SIG-M5 (cell line): ENCODE results near the gene APP.
A peak's percentile ranks its signal among the peaks of the same experiment; 100 is the strongest.

Experiments
- DNase-seq: peaks from one replicate; lab custom pipeline; 2025; lab: John Stamatoyannopoulos, UW

APP gene

GRCh38 chr21:26126168-26126553 is 44.4 kb downstream of the APP start:
- no peak for DNase-seq

GRCh38 chr21:26125433-26126167 is 45.0 kb downstream of the APP start:
- no peak for DNase-seq

GRCh38 chr21:26124896-26125295 is 45.7 kb downstream of the APP start:
- no peak for DNase-seq

GRCh38 chr21:26124421-26124833 is 46.1 kb downstream of the APP start:
- no peak for DNase-seq

- DNase-seq: no peak
Measured at GRCh38 chr21:26123012-26123411, 47.6 kb downstream of the APP start.

GRCh38 chr21:26120828-26121227 is 49.7 kb downstream of the APP start:
- no peak for DNase-seq

GRCh38 chr21:26119906-26120305 is 50.7 kb downstream of the APP start:
- DNase-seq: no peak

- DNase-seq: no peak
Measured at GRCh38 chr21:26118938-26119540, 51.5 kb downstream of the APP start.

GRCh38 chr21:26117972-26118367 is 52.6 kb downstream of the APP start:
- DNase-seq: no peak

GRCh38 chr21:26117324-26117971 is 53.1 kb downstream of the APP start:
- DNase-seq: no peak

GRCh38 chr21:26116456-26117011 is 54.0 kb downstream of the APP start:
- no peak for DNase-seq

GRCh38 chr21:26115899-26116298 is 54.7 kb downstream of the APP start:
- no peak for DNase-seq

- DNase-seq: no peak
Measured at GRCh38 chr21:26115305-26115704, 55.3 kb downstream of the APP start.

- DNase-seq: no peak
Measured at GRCh38 chr21:26112975-26113374, 57.6 kb downstream of the APP start.

GRCh38 chr21:26112127-26112742 is 58.3 kb downstream of the APP start:
- no peak for DNase-seq

GRCh38 chr21:26110715-26111114 is 59.9 kb downstream of the APP start:
- DNase-seq: no peak

GRCh38 chr21:26107429-26107828 is 63.1 kb downstream of the APP start:
- DNase-seq: no peak

- DNase-seq: no peak
Measured at GRCh38 chr21:26106562-26106961, 64.0 kb downstream of the APP start.

GRCh38 chr21:26105819-26106218 is 64.8 kb downstream of the APP start:
- no peak for DNase-seq

GRCh38 chr21:26100573-26100972 is 70.0 kb downstream of the APP start:
- DNase-seq: no peak

- peak; percentile 17 for DNase-seq
Measured at GRCh38 chr21:26099610-26100219, 70.9 kb downstream of the APP start.

GRCh38 chr21:26098772-26099397 is 71.7 kb downstream of the APP start:
- no peak for DNase-seq
